PC-9 (cell line): ENCODE results near the gene TSHZ3. TPM values are rescaled to one million over a fixed set of nuclear protein-coding genes. Genes with fewer than 3 reads are reported as not detected.

Experiments
- BruUV-seq: library from RNA; stranded (reverse); fragments of 400-500 nt; replicated peaks from 2 replicates; lab custom pipeline; 2021; lab: Mats Ljungman, UMichigan
- CTCF ChIA-PET: fragments of 300-600 bp; sonication (Branson Sonifier 250); formaldehyde crosslinking; loops from one replicate; lab custom pipeline; 2022; ENCODE audit warnings: antibody characterized with exemption; lab: Charles Lee
- POLR2A ChIA-PET: fragments of 300-600 bp; sonication (Branson Sonifier 250); formaldehyde crosslinking; loops from one replicate; lab custom pipeline; 2022; ENCODE audit warnings: antibody characterized with exemption; ENCODE audit not compliant: unreplicated experiment; lab: Charles Lee
- DNase-seq, 2 experiments: peaks; one replicate each; pipeline versions ENCODE4 v3.0.0 to v3.0.0-alpha.2; 2015 to 2022; ENCODE audit warnings: mixed read lengths in 1 of 2
- H2AFZ ChIP-seq: fragments of 200-600 bp; sonication (generic); 2 replicates; pipeline ENCODE4 v1.8.1; 2017; ENCODE audit warnings: antibody characterized with exemption
- H3F3A ChIP-seq: fragments of 200-600 bp; sonication (generic); 2 replicates; pipeline ENCODE4 v1.8.1; 2017; ENCODE audit warnings: antibody characterized with exemption, mild to moderate bottlenecking, low read depth; ENCODE audit not compliant: insufficient read depth
- H3K27ac ChIP-seq: fragments of 200-600 bp; sonication (generic); 2 replicates; pipeline ENCODE4 v1.6.1; 2016; ENCODE audit warnings: mixed run types
- H3K27me3 ChIP-seq: fragments of 200-600 bp; sonication (generic); 2 replicates; pipeline ENCODE4 v1.6.1; 2016; ENCODE audit warnings: low read depth, mixed run types; ENCODE audit not compliant: insufficient read depth
- H3K36me3 ChIP-seq: fragments of 200-600 bp; sonication (generic); 2 replicates; pipeline ENCODE4 v1.6.1; 2016; ENCODE audit warnings: low read depth, mixed run types
- H3K4me1 ChIP-seq: fragments of 200-600 bp; sonication (generic); replicated peaks from 2 replicates; pipeline ENCODE4 v1.6.1; 2016; ENCODE audit warnings: mixed run types; ENCODE audit not compliant: insufficient read depth
- H3K4me2 ChIP-seq: fragments of 200-600 bp; sonication (generic); 2 replicates; pipeline ENCODE4 v1.6.1; 2017; ENCODE audit warnings: mixed run types
- H3K4me3 ChIP-seq: fragments of 200-600 bp; sonication (generic); 2 replicates; pipeline ENCODE4 v1.6.1; 2016; ENCODE audit warnings: mixed run types
- H3K79me2 ChIP-seq: fragments of 200-600 bp; sonication (generic); 2 replicates; pipeline ENCODE4 v1.6.1; 2017; ENCODE audit warnings: low read depth, mixed run types
- H3K9me2 ChIP-seq: fragments of 200-600 bp; sonication (generic); 2 replicates; pipeline ENCODE4 v1.8.1; 2017; ENCODE audit warnings: mild to moderate bottlenecking; ENCODE audit not compliant: insufficient read depth
- H3K9me3 ChIP-seq: fragments of 200-600 bp; sonication (generic); 2 replicates; pipeline ENCODE4 v1.8.1; 2016; ENCODE audit warnings: low read depth; ENCODE audit not compliant: insufficient read depth
- H4K20me1 ChIP-seq: fragments of 200-600 bp; sonication (generic); 2 replicates; pipeline ENCODE4 v1.8.1; 2017; ENCODE audit not compliant: insufficient read depth
- CTCF ChIP-seq: fragments of 200-600 bp; sonication (generic); conservative IDR thresholded peaks from 2 replicates; pipeline ENCODE4 v1.6.1; 2017; ENCODE audit warnings: mixed run types, antibody characterized with exemption, mild to moderate bottlenecking, moderate library complexity
- EZH2 ChIP-seq: fragments of 200-600 bp; sonication (generic); IDR thresholded peaks from 2 replicates; pipeline ENCODE4 v1.8.0; 2017; ENCODE audit warnings: antibody characterized with exemption, low read depth
- intact Hi-C: fragments of 100-400 bp; cut with micrococcal nuclease; formaldehyde crosslinking; loops from one replicate; pipeline ENCODE4 v1.10.0; 2022; ENCODE audit not compliant: unreplicated experiment
- total RNA-seq: library from RNA; stranded (reverse); gene quantifications from 2 replicates; pipeline ENCODE4 v1.2.3, GENCODE V29; 2021

The TSHZ3 gene
- total RNA-seq, 1 experiment from 2014 or later = not detected

DNA sequence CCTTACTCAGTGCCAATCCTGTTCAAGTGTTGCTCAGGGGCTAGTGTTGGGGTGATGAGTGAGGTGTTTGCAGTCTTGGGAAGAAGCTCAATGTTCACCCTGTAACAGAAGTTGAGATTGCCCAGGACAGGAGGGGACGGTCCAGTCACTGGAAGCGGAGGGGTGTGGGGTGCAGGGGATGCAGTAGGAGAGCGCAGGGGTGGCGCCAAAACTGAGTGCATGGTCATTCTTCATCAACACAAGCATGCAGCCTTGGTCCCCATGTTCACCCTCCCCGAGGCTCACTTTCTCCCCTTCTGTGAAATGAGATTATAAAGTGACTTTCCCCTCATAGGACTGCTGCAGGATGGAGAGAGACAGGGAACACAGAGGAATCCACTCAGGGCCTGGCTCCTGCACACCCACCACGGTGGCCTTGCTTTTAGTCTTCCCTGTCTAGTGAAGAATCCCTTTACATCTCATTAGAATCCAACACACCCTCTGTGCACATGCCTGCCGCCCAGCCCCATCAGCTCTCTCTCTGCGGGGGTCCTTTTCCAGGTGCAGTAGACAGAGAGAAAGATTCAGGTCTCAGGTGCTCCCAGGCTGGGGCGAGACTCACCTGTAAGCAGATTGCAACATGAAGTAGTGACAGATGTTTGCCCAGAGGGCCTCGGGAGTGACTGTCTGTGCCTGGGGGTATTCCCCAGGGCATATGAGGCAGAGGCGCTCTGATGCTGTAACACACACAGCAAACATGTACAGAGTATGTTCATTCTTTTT, 93.2 kb downstream of the TSHZ3 start:
- Histone ChIP-seq H3K4me2 (no peak overlapping the region), H3K27ac (no peak overlapping the region), H3K9me3 (no peaks in the 10 kb centered on the region), H2AFZ (no peak overlapping the region), H4K20me1 (no peaks in the 10 kb centered on the region), H3K4me3 (no peak overlapping the region), H3K27me3 (peaks cover 40% of the 10 kb centered on the region), H3F3A (no peaks in the 10 kb centered on the region), H3K9me2 (no peaks in the 10 kb centered on the region), H3K36me3 (no peaks in the 10 kb centered on the region), H3K79me2 (no peaks in the 10 kb centered on the region), H3K4me1 (no peaks in the 10 kb centered on the region)
- intact Hi-C loops = no loop called here
- TF ChIP-seq CTCF (no peak), EZH2 (no peak)
- BruUV-seq = no TSS peak
- no peak for DNase-seq
- ChIA-PET POLR2A (no interaction called here), CTCF (no interaction called here)

DNA sequence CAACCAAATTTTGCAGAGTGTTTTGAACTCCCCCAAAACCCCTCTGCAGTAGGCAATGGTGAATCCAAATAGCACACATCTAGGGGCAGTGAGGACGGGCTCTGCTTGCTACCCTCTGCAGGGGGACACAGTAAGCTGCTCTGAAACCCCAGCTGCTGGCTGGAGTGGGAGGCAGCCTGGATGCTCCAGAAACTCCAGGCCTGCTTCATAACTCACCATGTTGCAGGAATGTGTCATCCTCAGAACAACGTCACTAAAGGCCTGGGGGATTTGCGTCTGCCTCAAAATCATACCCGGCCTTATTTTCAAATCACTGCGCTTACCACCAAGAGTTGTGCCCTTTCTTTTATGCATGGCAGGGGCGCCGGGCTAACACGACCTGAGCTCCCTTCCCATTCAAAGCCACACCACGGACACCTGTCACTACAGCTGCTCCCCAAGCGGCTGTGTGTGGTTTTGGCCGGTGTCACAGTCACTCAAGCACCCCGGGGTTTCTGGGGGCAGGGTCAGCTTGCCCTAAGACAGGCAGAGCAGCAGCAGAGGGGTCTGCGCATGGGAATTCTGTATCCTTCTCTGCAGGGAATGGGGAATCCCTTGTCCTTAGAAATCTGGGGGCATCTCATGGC, 93.9 kb downstream of the TSHZ3 start:
- no peaks in the 10 kb centered on the region for H3F3A ChIP-seq
- H2AFZ ChIP-seq = no peak overlapping the region
- no peaks in the 10 kb centered on the region for H3K9me2 ChIP-seq
- no peaks in the 10 kb centered on the region for H3K4me1 ChIP-seq
- no peaks in the 10 kb centered on the region for H3K79me2 ChIP-seq
- TF ChIP-seq CTCF (no peak), EZH2 (no peak)
- no peaks in the 10 kb centered on the region for H3K36me3 ChIP-seq
- POLR2A ChIA-PET = no interaction called here
- H4K20me1 ChIP-seq = no peaks in the 10 kb centered on the region
- CTCF ChIA-PET = no interaction called here
- H3K9me3 ChIP-seq = no peaks in the 10 kb centered on the region
- peaks cover 37% of the 10 kb centered on the region for H3K27me3 ChIP-seq
- H3K27ac ChIP-seq = no peak overlapping the region
- DNase-seq = no peak
- no TSS peak for BruUV-seq
- no peak overlapping the region for H3K4me2 ChIP-seq
- intact Hi-C loops = no loop called here
- H3K4me3 ChIP-seq = no peak overlapping the region

- no peaks in the 10 kb centered on the region for H3K79me2 ChIP-seq
- no peak overlapping the region for H3K4me2 ChIP-seq
- ChIA-PET CTCF (no interaction called here), POLR2A (no interaction called here)
- no peak overlapping the region for H3K4me3 ChIP-seq
- H3F3A ChIP-seq = no peaks in the 10 kb centered on the region
- H3K27ac ChIP-seq = no peak overlapping the region
- no peaks in the 10 kb centered on the region for H4K20me1 ChIP-seq
- H3K9me2 ChIP-seq = no peaks in the 10 kb centered on the region
- H2AFZ ChIP-seq = no peak overlapping the region
- H3K36me3 ChIP-seq = no peaks in the 10 kb centered on the region
- no peak for TF ChIP-seq EZH2
- TF ChIP-seq CTCF = no peak
- intact Hi-C loops = no loop called here
- no peaks in the 10 kb centered on the region for H3K4me1 ChIP-seq
- peaks cover 37% of the 10 kb centered on the region for H3K27me3 ChIP-seq
- H3K9me3 ChIP-seq = no peaks in the 10 kb centered on the region
- no peak for DNase-seq
- no TSS peak for BruUV-seq
These were observed 94.6 kb downstream of the TSHZ3 start for GRCh38 chr19:31254611-31255010.
